ENCODE data around the gene PODN. TPM values are rescaled to one million over a fixed set of nuclear protein-coding genes. Genes with fewer than 3 reads are reported as not detected.

PODN gene
- total RNA-seq (2022) (not detected in 2 replicates), Bru-seq, nascent RNA (percentile 10 among the genes with signal in this experiment), BruChase-seq, experiment 1, labeled RNA remaining after a 2-hour chase (percentile 11 among the genes with signal in this experiment), BruChase-seq, experiment 2, labeled RNA remaining after a 6-hour chase (percentile 13 among the genes with signal in this experiment)
- long read RNA-seq = 0 reads

- Mint-ChIP-seq H3K36me3 (ENCODE audit: insufficient read depth, unreplicated experiment) (no peaks in the 10 kb centered on the region), H3K27ac (ENCODE audit: unreplicated experiment) (no peak within 1 kb of the TSS), H3K4me1 (ENCODE audit: low read depth, unreplicated experiment) (no peaks in the 10 kb centered on the region), H3K27me3 (ENCODE audit: insufficient read depth, unreplicated experiment) (peaks cover 3% of the 10 kb centered on the region), H3K4me3 (ENCODE audit: unreplicated experiment) (no peak within 1 kb of the TSS), H3K9me3 (ENCODE audit: unreplicated experiment) (no peaks in the 10 kb centered on the region)
- H3K27me3 ChIP-seq (replicated peaks; ENCODE audit: control insufficient read depth, insufficient read depth, low read length) = no peaks in the 10 kb centered on the region
- no peaks in the 10 kb centered on the region for H3K9me3 ChIP-seq
- ChIA-PET CTCF (no interaction called here), POLR2A (no interaction called here)
- intact Hi-C loops (cut with micrococcal nuclease; ENCODE audit: unreplicated experiment) = no loop called here
- H3K4me1 ChIP-seq = no peaks in the 10 kb centered on the region
- H3K36me3 ChIP-seq (ENCODE audit: control insufficient read depth, insufficient read depth, low read length) = no peaks in the 10 kb centered on the region
- BruUV-seq (replicated peaks) = no TSS peak
- TF ChIP-seq, protein P1, sequence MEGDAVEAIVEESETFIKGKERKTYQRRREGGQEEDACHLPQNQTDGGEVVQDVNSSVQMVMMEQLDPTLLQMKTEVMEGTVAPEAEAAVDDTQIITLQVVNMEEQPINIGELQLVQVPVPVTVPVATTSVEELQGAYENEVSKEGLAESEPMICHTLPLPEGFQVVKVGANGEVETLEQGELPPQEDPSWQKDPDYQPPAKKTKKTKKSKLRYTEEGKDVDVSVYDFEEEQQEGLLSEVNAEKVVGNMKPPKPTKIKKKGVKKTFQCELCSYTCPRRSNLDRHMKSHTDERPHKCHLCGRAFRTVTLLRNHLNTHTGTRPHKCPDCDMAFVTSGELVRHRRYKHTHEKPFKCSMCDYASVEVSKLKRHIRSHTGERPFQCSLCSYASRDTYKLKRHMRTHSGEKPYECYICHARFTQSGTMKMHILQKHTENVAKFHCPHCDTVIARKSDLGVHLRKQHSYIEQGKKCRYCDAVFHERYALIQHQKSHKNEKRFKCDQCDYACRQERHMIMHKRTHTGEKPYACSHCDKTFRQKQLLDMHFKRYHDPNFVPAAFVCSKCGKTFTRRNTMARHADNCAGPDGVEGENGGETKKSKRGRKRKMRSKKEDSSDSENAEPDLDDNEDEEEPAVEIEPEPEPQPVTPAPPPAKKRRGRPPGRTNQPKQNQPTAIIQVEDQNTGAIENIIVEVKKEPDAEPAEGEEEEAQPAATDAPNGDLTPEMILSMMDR (IDR thresholded peaks at IDR 0.05; ENCODE audit: insufficient read depth in 1 of 2, low read depth in 1 of 2, low read length in 1 of 2, severe bottlenecking in 1 of 2, unreplicated experiment in 1 of 2) = no peak
- H3K4me3 ChIP-seq (ENCODE audit: low read depth, low read length) = peak within 1 kb of the TSS; percentile 12
- no peak for DNase-seq
Observed at GRCh38 chr1:53061859-53062707, at the start of gene PODN. Gene PODN (plus strand): TSS chr1:53062213. CDS start chr1:53069856, 7,643 bp downstream.

GRCh38 chr1:53014791-53015507, 47.1 kb upstream of the PODN start:
- TSS peak; percentile 56 for BruUV-seq (replicated peaks)

GRCh38 chr1:53015508-53015860, 46.5 kb upstream of the PODN start:
- CTCF ChIA-PET = no interaction called here

More at GRCh38 chr1:53014791-53015507, 47.1 kb upstream of the PODN start:
- no peaks in the 10 kb centered on the region for H3K27me3 Mint-ChIP-seq (ENCODE audit: insufficient read depth, unreplicated experiment)
- TF ChIP-seq, protein P1 (IDR thresholded peaks at IDR 0.05; ENCODE audit: insufficient read depth in 1 of 2, low read depth in 1 of 2, low read length in 1 of 2, severe bottlenecking in 1 of 2, unreplicated experiment in 1 of 2) = no peak
- intact Hi-C loops (cut with micrococcal nuclease; ENCODE audit: unreplicated experiment) = no loop called here
- H3K27ac Mint-ChIP-seq (ENCODE audit: unreplicated experiment) = peak overlapping the region; percentile 86
- no peaks in the 10 kb centered on the region for H3K9me3 Mint-ChIP-seq (ENCODE audit: unreplicated experiment)
- no peaks in the 10 kb centered on the region for H3K9me3 ChIP-seq
- peak overlapping the region; percentile 37 for H3K4me3 ChIP-seq (ENCODE audit: low read depth, low read length)
- ChIA-PET CTCF (interaction anchor here (1.0 kb wide), 1 partner anchor 93 kb away, joined by 5 read pairs; the partner anchor contains the start of gene ECHDC2), POLR2A (no interaction called here)
- peaks cover 4% of the 10 kb centered on the region; the same call in 1 of the 2 replicates for H3K4me1 ChIP-seq
- H3K36me3 Mint-ChIP-seq (ENCODE audit: insufficient read depth, unreplicated experiment) = no peaks in the 10 kb centered on the region
- peak overlapping the region; percentile 92 for H3K4me3 Mint-ChIP-seq (ENCODE audit: unreplicated experiment)
- no peaks in the 10 kb centered on the region for H3K27me3 ChIP-seq (replicated peaks; ENCODE audit: control insufficient read depth, insufficient read depth, low read length)
- H3K36me3 ChIP-seq (ENCODE audit: control insufficient read depth, insufficient read depth, low read length) = no peaks in the 10 kb centered on the region
- H3K4me1 Mint-ChIP-seq (ENCODE audit: low read depth, unreplicated experiment) = peaks cover 14% of the 10 kb centered on the region
- DNase-seq = peak; percentile 86 to 90

More at GRCh38 chr1:53015508-53015860, 46.5 kb upstream of the PODN start:
- no peaks in the 10 kb centered on the region for H3K9me3 Mint-ChIP-seq (ENCODE audit: unreplicated experiment)
- TF ChIP-seq, protein P1 (IDR thresholded peaks at IDR 0.05; ENCODE audit: insufficient read depth in 1 of 2, low read depth in 1 of 2, low read length in 1 of 2, severe bottlenecking in 1 of 2, unreplicated experiment in 1 of 2) = no peak
- H3K36me3 Mint-ChIP-seq (ENCODE audit: insufficient read depth, unreplicated experiment) = no peaks in the 10 kb centered on the region
- H3K27ac Mint-ChIP-seq (ENCODE audit: unreplicated experiment) = peak overlapping the region; percentile 86
- no TSS peak for BruUV-seq (replicated peaks)
- intact Hi-C loops (cut with micrococcal nuclease; ENCODE audit: unreplicated experiment) = no loop called here
- Histone ChIP-seq H3K4me1 (peaks cover 4% of the 10 kb centered on the region; the same call in 1 of the 2 replicates), H3K27me3 (replicated peaks; ENCODE audit: control insufficient read depth, insufficient read depth, low read length) (no peaks in the 10 kb centered on the region), H3K9me3 (no peaks in the 10 kb centered on the region), H3K36me3 (ENCODE audit: control insufficient read depth, insufficient read depth, low read length) (no peaks in the 10 kb centered on the region), H3K4me3 (ENCODE audit: low read depth, low read length) (peak overlapping the region; percentile 37)
- no peak for DNase-seq
- POLR2A ChIA-PET = no interaction called here
- H3K4me3 Mint-ChIP-seq (ENCODE audit: unreplicated experiment) = peak overlapping the region; percentile 92
- peaks cover 14% of the 10 kb centered on the region for H3K4me1 Mint-ChIP-seq (ENCODE audit: low read depth, unreplicated experiment)
- no peaks in the 10 kb centered on the region for H3K27me3 Mint-ChIP-seq (ENCODE audit: insufficient read depth, unreplicated experiment)
